CD1c-positive myeloid dendritic cell (primary cell): ENCODE results near the gene TTLL9.
A peak's percentile ranks its signal among the peaks of the same experiment; 100 is the strongest.

Source experiments
- DNase-seq: peaks from one replicate; pipeline ENCODE4 v3.0.0-alpha.2; 2016; ENCODE audit errors: extremely low spot score

Gene TTLL9

DNA sequence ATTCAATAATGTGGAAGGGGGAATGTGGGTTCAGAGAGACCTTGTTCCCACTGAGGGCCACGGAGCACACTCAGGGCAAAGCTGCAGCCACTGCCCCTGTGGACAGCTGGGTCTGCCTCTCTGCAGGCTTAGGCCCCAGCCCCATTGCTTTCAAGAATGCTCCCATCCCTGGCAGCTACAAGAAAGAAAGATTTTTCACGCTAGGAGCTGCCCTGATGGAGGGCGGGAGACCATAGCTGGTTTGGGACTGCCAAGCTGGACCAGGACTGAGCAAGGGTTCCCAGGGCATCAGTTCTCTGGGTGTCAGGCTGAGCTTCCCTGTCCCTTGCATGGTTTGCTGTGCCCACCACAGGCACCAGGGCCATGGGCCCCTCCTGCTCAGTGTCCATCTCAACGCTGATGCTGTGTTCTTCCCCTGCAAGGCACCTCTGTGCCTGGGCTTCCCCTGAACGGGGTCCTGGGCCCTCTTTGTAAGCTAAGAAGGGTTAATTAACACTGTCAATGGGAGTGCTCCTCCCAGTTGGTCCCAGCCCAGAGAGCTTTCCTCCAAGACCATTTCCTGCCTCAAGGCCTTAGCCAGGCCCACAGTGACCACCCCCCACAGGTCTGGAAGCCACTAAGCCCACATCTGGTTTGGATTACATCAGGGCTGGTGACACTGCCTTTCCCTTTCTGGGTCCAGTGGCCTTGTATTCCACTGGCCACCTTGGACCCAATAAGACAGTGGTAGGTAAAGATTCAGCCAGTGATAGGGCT is 33.4 kb upstream of the TTLL9 start:
- no peak for DNase-seq

DNA sequence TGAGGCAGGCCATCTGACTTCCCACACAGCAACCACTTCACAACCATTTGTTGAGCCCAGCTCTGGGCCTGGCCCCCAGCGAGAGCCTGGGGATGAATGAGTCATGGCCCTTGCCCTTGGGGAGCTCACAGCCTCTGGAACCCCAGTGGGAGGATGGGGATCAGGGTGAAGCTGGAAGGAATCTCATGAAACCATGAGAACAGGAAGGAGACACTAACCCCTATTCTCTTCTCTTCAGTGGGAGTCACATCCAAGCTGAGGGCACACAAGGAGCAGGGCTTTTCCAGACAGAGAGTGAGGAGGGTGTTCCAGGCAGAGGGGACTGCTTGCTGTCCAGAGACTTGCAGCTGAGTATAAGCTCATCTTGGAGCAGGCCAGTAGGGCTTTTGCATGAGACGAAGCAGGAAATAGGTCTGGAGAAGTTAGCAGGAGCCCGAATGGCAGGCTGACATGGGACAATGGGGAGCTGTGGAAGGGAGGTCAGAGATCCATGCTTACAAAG is 32.5 kb upstream of the TTLL9 start:
- DNase-seq = peak; percentile 38

DNA sequence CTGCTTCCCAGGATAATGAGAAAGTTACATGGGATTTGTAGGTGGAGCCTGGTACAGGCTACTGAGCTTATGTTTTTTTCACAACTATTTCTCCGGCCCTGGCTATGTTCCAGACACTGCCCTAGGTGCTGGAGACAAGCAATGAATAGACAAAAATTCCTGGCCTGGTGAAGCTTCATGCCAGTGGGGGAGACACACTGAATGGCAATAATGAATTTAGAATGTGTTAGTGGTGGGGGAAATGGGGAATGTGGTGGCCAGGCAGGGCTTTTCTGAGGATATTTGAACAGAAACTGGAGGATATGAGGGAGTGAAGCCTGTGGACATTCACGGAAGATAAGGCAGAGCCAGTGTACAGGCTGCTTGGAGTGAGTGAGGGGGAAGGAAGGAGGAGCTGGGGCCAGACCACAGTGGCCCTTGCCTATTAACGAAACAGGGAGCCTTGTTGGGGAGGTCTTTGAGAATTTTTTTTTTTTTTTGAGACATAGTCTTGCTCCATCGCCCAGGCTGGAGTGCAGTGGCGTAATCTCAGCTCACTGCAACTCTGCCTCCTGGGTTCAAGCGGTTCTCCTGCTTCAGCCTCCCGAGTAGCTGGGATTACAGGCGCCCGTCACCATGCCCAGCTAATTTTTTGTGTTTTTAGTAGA is 31.7 kb upstream of the TTLL9 start:
- no peak for DNase-seq

GRCh38 chr20:31839782-31840487 is 30.5 kb upstream of the TTLL9 start:
- DNase-seq = no peak

GRCh38 chr20:31840906-31841816 is 29.3 kb upstream of the TTLL9 start:
- DNase-seq = no peak

- no peak for DNase-seq
Measured at GRCh38 chr20:31841928-31842327, 28.5 kb upstream of the TTLL9 start.

GRCh38 chr20:31842471-31843157 is 27.8 kb upstream of the TTLL9 start:
- no peak for DNase-seq

GRCh38 chr20:31843288-31843687 is 27.1 kb upstream of the TTLL9 start:
- DNase-seq = no peak

GRCh38 chr20:31843881-31844280 is 26.6 kb upstream of the TTLL9 start:
- DNase-seq = no peak

GRCh38 chr20:31844737-31845299 is 25.6 kb upstream of the TTLL9 start:
- no peak for DNase-seq

DNA sequence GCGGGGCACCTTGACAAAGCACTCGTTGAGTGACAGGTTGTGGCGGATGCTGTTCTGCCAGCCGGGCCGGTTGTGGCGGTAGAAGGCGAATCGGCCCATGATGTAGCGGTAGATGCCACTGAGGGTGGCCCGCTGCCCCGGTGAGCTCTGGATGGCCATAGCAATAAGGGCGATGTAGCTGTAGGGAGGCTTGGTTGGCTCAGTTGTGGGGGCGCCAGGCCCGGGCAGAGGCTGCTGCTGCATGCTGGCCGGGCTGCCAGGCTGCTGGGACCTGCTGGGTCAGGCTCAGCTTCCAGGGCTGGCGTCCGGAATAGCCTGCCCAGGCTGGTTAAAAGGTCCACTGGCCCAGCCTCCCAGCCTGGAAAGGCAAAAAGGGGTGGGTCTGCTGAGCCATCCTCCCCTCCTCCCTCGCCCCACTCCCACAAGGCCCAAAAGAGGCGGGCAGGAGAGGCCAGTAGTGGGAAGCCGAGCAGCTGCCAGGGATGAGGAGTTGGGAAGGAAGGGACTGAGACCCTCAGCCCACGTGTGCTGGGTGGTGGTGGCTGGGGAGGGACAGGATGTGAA is 25.1 kb upstream of the TTLL9 start, which contains the start of gene FOXS1:
Gene FOXS1 (minus strand): TSS at position 305 of the 564 bp plus-strand sequence. CDS start 62 bp downstream, at position 243.
- DNase-seq = no peak

DNA sequence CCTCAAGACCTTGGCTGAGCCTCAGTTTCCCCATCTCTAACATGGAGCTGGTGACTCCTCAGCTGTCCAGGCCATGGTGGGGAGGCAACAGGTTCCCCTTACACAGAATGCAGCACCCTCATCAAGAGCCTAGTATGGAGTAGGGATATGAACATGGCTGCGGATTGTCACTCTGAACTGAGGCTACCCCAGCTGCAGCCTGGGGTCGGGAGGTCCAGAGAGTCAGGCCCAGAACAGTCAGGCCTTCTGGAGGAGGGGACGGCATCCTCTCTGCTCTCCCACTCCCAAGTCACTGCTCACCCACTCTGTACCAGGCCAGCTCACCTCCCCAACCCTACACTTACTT is 23.7 kb upstream of the TTLL9 start:
- no peak for DNase-seq

DNA sequence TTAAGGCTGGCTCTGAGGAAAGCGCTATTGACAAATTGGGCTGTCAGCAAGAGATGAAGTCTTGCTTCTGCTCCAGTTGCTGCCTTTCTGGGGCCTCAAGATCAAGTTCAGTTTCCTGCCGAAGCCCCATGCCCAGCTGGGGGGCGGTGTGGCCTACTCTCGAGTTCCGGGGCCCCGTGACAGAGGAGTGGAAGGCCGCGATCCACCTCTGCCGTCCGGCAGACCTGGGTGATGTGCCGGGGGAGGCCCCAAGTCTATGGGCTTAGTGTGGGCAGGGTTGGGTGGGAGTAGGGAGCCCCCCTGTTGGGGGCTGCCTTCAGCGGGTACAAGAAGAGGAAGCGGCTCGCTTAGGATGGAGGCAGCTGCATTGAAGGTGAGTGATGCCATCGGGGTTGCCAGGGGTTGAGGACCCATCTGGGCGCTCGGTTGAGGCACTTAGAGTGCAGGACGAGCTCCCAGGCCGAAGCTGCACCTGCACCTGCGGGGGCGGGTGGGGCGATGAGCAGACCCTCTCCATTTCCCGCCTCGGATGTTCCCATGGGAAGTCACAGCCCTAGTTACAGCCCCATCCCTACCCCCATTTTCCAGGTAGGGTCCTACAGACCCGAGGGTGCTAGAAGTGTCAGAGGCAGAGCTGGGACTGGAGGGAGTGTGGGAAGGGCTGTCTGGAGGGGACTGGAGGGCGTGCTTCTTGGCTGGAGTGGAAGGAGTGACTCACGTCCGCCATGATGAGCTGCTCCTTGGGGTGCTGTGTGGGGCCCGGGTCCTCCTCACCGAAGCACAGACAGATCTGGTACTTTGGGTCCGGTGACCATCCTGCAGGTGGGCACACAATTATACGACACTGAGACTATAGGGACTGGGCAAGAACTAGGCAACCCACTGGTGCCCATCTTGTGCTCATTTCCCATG is 22.1 kb upstream of the TTLL9 start:
- DNase-seq = no peak

DNA sequence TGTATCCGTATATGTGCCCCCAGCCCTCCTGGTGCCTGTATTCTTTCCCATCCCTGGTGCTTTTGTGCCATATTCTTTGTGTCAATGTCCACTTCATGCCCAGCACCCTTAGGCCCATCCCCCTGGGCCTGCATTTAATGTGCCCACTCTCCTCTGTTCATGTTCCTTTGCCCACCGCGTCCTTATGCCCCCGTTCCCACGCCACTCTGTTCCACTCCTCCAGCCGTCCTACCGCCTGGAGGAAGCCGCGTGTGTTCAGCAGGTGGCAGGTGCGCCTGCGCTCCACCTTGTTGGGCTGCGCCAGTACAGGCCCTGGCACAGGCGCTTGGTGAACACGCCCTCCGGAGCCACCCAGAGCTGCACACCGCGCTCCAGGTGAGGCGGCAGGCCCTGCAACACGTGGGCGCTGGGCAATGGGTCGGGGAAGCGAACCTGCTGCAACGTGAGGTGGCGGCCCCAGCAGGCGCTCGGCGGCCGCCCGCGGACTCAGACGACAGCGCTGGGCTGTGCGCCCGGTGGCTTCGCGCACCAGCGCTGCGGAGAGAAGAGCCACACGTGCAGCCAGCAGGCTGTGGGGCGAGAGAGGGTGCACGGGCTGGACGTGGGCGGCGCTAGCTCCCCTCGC is 21.0 kb upstream of the TTLL9 start:
- DNase-seq = no peak

DNA sequence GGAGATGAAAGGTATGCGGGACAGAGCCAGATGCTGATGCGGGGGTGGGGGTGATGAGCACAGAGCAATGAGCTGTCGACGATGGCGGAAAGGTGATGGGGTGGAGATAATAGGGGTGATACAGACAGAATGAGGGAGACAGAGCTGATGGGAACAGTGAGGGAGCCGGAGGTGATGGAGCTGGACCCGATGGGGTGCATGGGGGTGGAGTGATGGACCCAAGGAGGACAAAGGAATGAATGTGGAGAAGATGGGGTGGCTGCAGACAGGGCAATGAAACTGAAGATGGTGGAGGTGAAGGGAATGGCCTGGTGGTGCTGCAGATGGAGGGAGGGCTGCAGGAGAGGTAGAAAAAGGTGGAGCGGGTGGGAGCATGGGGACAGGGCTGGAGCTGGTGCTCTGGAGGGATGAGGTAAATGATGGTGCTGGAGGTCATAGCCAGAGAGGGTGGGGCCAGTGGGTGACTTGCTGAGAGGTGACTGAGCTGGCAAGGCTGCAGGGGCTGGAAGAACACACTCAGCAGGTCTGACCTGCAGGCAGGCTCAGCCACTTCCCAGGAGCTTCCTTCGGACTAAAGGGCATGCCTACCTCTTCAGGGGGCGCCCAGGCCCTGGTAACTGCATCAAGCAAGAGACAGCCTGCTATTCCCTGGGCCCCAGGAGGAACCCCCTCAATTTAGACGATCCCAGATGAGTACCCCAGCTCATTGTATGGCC is 19.0 kb upstream of the TTLL9 start:
- no peak for DNase-seq

- no peak for DNase-seq
Measured at GRCh38 chr20:31853481-31853880, 17.0 kb upstream of the TTLL9 start.

GRCh38 chr20:31856516-31856915 is 13.9 kb upstream of the TTLL9 start:
- no peak for DNase-seq
